HCT116 (cell line): Measurements from ENCODE around the gene GREM2.

Experiments used
- POLR2A ChIP-seq: IDR thresholded peaks from 2 replicates; pipeline ENCODE4 v1.7.0; 2011; ENCODE audit warnings: borderline replicate concordance; ENCODE audit not compliant: insufficient read depth, insufficient read length; ENCODE audit errors: extremely low read depth
- TF ChIP-seq, protein P1 (sequence below): IDR thresholded peaks from 2 replicates; pipeline ENCODE4 v1.6.1; 2011; ENCODE audit warnings: mild to moderate bottlenecking, low read length, moderate library complexity; ENCODE audit not compliant: insufficient replicate concordance; ENCODE audit errors: extremely low read depth

- TF ChIP-seq POLR2A: no peak
- TF ChIP-seq, protein P1, sequence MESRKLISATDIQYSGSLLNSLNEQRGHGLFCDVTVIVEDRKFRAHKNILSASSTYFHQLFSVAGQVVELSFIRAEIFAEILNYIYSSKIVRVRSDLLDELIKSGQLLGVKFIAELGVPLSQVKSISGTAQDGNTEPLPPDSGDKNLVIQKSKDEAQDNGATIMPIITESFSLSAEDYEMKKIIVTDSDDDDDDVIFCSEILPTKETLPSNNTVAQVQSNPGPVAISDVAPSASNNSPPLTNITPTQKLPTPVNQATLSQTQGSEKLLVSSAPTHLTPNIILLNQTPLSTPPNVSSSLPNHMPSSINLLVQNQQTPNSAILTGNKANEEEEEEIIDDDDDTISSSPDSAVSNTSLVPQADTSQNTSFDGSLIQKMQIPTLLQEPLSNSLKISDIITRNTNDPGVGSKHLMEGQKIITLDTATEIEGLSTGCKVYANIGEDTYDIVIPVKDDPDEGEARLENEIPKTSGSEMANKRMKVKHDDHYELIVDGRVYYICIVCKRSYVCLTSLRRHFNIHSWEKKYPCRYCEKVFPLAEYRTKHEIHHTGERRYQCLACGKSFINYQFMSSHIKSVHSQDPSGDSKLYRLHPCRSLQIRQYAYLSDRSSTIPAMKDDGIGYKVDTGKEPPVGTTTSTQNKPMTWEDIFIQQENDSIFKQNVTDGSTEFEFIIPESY: no peak
These were observed 154.8 kb downstream of the GREM2 start for GRCh38 chr1:240457203-240457602.
